HCT116 (cell line): Measurements from ENCODE around the gene STAT4. TPM values are rescaled to one million over a fixed set of nuclear protein-coding genes. Genes with fewer than 3 reads are reported as not detected.

ENCODE experiments used
- ATAC-seq: fragments of 200-7000 bp; cut with Tn5 transposase; 2 replicates; pipeline ENCODE4 v1.9.1; 2020; ENCODE audit warnings: mild to moderate bottlenecking, moderate library complexity
- BruUV-seq: library from RNA; stranded (reverse); fragments of 400-500 nt; replicated peaks from 2 replicates; lab custom pipeline; 2021; lab: Mats Ljungman, UMichigan
- CTCF ChIA-PET: fragments of 300-600 bp; sonication (Branson Sonifier 250); formaldehyde crosslinking; loops from one replicate; lab custom pipeline; 2021; ENCODE audit warnings: antibody characterized with exemption; lab: Charles Lee
- POLR2A ChIA-PET: fragments of 300-600, 350-600 bp; sonication (Branson Sonifier 250); formaldehyde crosslinking; loops from one replicate; lab custom pipeline; 2021; ENCODE audit warnings: antibody characterized with exemption; lab: Charles Lee
- RAD21 ChIA-PET, 2 experiments: fragments of 300-600 bp; sonication (Branson Sonifier 250); formaldehyde crosslinking; loops; one replicate each; lab custom pipeline; 2023; ENCODE audit warnings: low total read pairs in 2 of 2; ENCODE audit not compliant: uncharacterized antibody in 2 of 2, unreplicated experiment in 2 of 2, low non-redundant PET in 1 of 2; lab: Charles Lee
- DNase-seq: peaks from one replicate; pipeline ENCODE4 v3.0.0-alpha.2; 2010; ENCODE audit warnings: low read depth, low spot score
- H2AFZ ChIP-seq: fragments of 200-600 bp; shearing (Covaris generic), sonication (generic); 2 replicates; pipeline ENCODE4 v1.6.1; 2017; ENCODE audit warnings: low read depth, mixed run types, mixed read lengths, antibody characterized with exemption, low read length; ENCODE audit not compliant: poor library complexity, severe bottlenecking
- H3K27ac ChIP-seq: 2 replicates; pipeline ENCODE4 v1.5.1; 2012; ENCODE audit warnings: low read depth, low read length
- H3K27me3 ChIP-seq: fragments of 200-600 bp; sonication (generic); 2 replicates; pipeline ENCODE4 v1.6.1; 2016; ENCODE audit warnings: mixed run types, low read length, mixed read lengths; ENCODE audit not compliant: insufficient read depth
- H3K36me3 ChIP-seq, 2 experiments: fragments of 200-500 bp in 1 of 2; fragments of 200-600 bp in 1 of 2; sonication (Bioruptor generic) in 1 of 2; sonication (generic) in 1 of 2; 2 replicates each; pipeline versions ENCODE4 v1.5.1 to v1.6.1; 2014 to 2016; ENCODE audit warnings: low read length in 2 of 2, inconsistent platforms in 1 of 2, mixed read lengths in 1 of 2, mixed run types in 1 of 2; ENCODE audit not compliant: insufficient read depth in 2 of 2, control insufficient read depth in 1 of 2
- H3K4me1 ChIP-seq, 2 experiments: fragments of 200-600 bp in 1 of 2; sonication (generic) in 1 of 2; 2 replicates each; pipeline versions ENCODE4 v1.5.1 to v1.6.1; 2012 to 2017; ENCODE audit warnings: low read length in 2 of 2, inconsistent platforms in 1 of 2, mild to moderate bottlenecking in 1 of 2, mixed read lengths in 1 of 2, mixed run types in 1 of 2, moderate library complexity in 1 of 2; ENCODE audit not compliant: insufficient read depth in 2 of 2, control insufficient read depth in 1 of 2
- H3K4me2 ChIP-seq: fragments of 200-600 bp; sonication (generic); 2 replicates; pipeline ENCODE4 v1.6.1; 2017; ENCODE audit warnings: mixed run types, low read length, mixed read lengths
- H3K4me3 ChIP-seq, 2 experiments: fragments of 200-600 bp in 1 of 2; sonication (generic) in 1 of 2; replicated peaks in 1 of 2; 2 replicates each; pipeline ENCODE4 v1.5.1; 2011 to 2016; ENCODE audit warnings: low read length in 2 of 2, control low read depth in 1 of 2, low read depth in 1 of 2, mild to moderate bottlenecking in 1 of 2, mixed read lengths in 1 of 2, mixed run types in 1 of 2
- H3K79me2 ChIP-seq: fragments of 200-600 bp; sonication (generic); 2 replicates; pipeline ENCODE4 v1.6.1; 2017; ENCODE audit warnings: mild to moderate bottlenecking, mixed run types, low read length, moderate library complexity, mixed read lengths; ENCODE audit not compliant: insufficient read depth
- H3K9ac ChIP-seq: fragments of 200-600 bp; sonication (generic); 2 replicates; pipeline ENCODE4 v1.6.1; 2016; ENCODE audit warnings: low read length, mixed read lengths
- H3K9me2 ChIP-seq: fragments of 200-600 bp; sonication (generic), shearing (Covaris generic); 2 replicates; pipeline ENCODE4 v1.6.1; 2017; ENCODE audit warnings: mixed run types, mild to moderate bottlenecking, moderate library complexity; ENCODE audit not compliant: insufficient read depth
- H3K9me3 ChIP-seq, 2 experiments: fragments of 200-500 bp in 1 of 2; fragments of 200-600 bp in 1 of 2; sonication (Bioruptor generic) in 1 of 2; sonication (generic) in 1 of 2; 2 replicates each; pipeline ENCODE4 v1.6.1; 2014 to 2017; ENCODE audit warnings: low read length in 2 of 2, mixed read lengths in 2 of 2, inconsistent platforms in 1 of 2, low read depth in 1 of 2, mild to moderate bottlenecking in 1 of 2, mixed run types in 1 of 2, moderate library complexity in 1 of 2; ENCODE audit not compliant: control insufficient read depth in 1 of 2, insufficient read depth in 1 of 2
- H4K20me1 ChIP-seq: fragments of 200-600 bp; sonication (generic), shearing (Covaris generic); 2 replicates; pipeline ENCODE4 v1.6.1; 2017; ENCODE audit warnings: mixed run types, mild to moderate bottlenecking, moderate library complexity; ENCODE audit not compliant: insufficient read depth
- CBX3 ChIP-seq: IDR thresholded peaks from 2 replicates; pipeline ENCODE4 v1.6.1; 2012; ENCODE audit warnings: low read depth
- CEBPB ChIP-seq: IDR thresholded peaks from 2 replicates; pipeline ENCODE4 v1.6.1; 2012; ENCODE audit warnings: low read depth
- EGR1 ChIP-seq: IDR thresholded peaks from 2 replicates; pipeline ENCODE4 v1.6.1; 2012; ENCODE audit warnings: low read depth
- EZH2 ChIP-seq: fragments of 200-600 bp; sonication (generic); IDR thresholded peaks from 2 replicates; pipeline ENCODE4 v1.6.1; 2017; ENCODE audit warnings: antibody characterized with exemption, mixed run types
- EZH2phosphoT487 ChIP-seq: fragments of 200-600 bp; IDR thresholded peaks from 2 replicates; pipeline ENCODE4 v1.6.1; 2018; ENCODE audit warnings: antibody characterized with exemption, borderline replicate concordance
- FOSL1 ChIP-seq: IDR thresholded peaks from 2 replicates; pipeline ENCODE4 v1.6.1; 2012; ENCODE audit warnings: low read depth
- JUND ChIP-seq: IDR thresholded peaks from 2 replicates; pipeline ENCODE4 v1.6.1; 2012
- POLR2A ChIP-seq: IDR thresholded peaks from 2 replicates; pipeline ENCODE4 v1.7.0; 2011; ENCODE audit warnings: borderline replicate concordance; ENCODE audit not compliant: insufficient read depth, insufficient read length; ENCODE audit errors: extremely low read depth
- SIN3A ChIP-seq: IDR thresholded peaks from 2 replicates; pipeline ENCODE4 v1.6.1; 2012; ENCODE audit warnings: low read depth
- SP1 ChIP-seq: IDR thresholded peaks from 2 replicates; pipeline ENCODE4 v1.6.1; 2012; ENCODE audit warnings: low read depth
- SRF ChIP-seq: IDR thresholded peaks from 2 replicates; pipeline ENCODE4 v1.6.1; 2012; ENCODE audit warnings: low read depth
- TCF7L2 ChIP-seq: IDR thresholded peaks from 2 replicates; pipeline ENCODE4 v1.7.0; 2011; ENCODE audit warnings: borderline replicate concordance, inconsistent platforms; ENCODE audit not compliant: insufficient read depth, insufficient read length; ENCODE audit errors: extremely low read depth
- YY1 ChIP-seq: IDR thresholded peaks from 2 replicates; pipeline ENCODE4 v1.6.1; 2011; ENCODE audit warnings: low read length, low read depth, moderate library complexity, mild to moderate bottlenecking; ENCODE audit not compliant: insufficient replicate concordance; ENCODE audit errors: extremely low read depth
- ZFX ChIP-seq: fragments of 450-650 bp; IDR thresholded peaks from 2 replicates; pipeline ENCODE4 v1.6.1; 2017
- ZNF274 ChIP-seq: fragments of 200-500 bp; sonication (Bioruptor generic); IDR thresholded peaks from 2 replicates; pipeline ENCODE4 v1.6.1; 2014; ENCODE audit warnings: mild to moderate bottlenecking, low read depth, low read length, inconsistent platforms
- intact Hi-C: fragments of 100-400 bp; cut with micrococcal nuclease; formaldehyde crosslinking; loops from 2 replicates; pipeline ENCODE4 v1.10.0; 2022
- total RNA-seq: library from RNA; stranded (reverse); gene quantifications from one replicate; pipeline ENCODE4 v1.2.1, GENCODE V29; 2021; ENCODE audit not compliant: unreplicated experiment
- TF ChIP-seq, protein P1 (sequence below): IDR thresholded peaks from 2 replicates; pipeline ENCODE4 v1.6.1; 2012
- TF ChIP-seq, protein P2 (sequence below): IDR thresholded peaks from 2 replicates; pipeline ENCODE4 v1.6.1; 2012
- TF ChIP-seq, protein P3 (sequence below), 3 experiments: fragments of 200-600 bp in 1 of 3; sonication (generic) in 1 of 3; IDR thresholded peaks in 2 of 3; conservative IDR thresholded peaks in 1 of 3; 2 replicates each; pipeline ENCODE4 v1.5.1; 2012 to 2017; ENCODE audit warnings: low read depth in 2 of 3, low read length in 2 of 3, antibody characterized with exemption in 1 of 3, borderline replicate concordance in 1 of 3, control low read depth in 1 of 3, mild to moderate bottlenecking in 1 of 3, mixed read lengths in 1 of 3, mixed run types in 1 of 3, moderate library complexity in 1 of 3; ENCODE audit not compliant: insufficient read depth in 1 of 3

The STAT4 gene
- total RNA-seq, 1 experiment from 2014 or later = 2.0 TPM

DNA sequence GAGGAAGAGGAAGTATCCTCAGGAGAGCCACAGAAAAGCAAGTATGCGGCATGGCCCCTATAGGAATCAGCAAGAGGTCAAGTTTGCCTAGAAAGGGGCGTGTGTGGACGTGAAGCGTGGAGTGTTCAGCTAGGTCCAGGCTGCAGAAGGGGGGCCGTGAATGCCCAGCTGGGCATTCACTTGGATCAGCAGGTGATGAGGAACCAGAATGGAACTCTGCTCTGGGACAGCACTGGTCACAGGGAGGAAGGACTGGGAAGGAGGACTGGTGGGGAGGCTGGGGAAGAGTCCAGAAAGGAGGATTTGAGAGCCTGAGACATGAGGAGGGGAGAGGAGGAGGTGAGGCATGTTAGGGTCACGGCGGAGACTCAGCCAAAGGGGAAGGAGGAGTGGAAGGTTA is 156.6 kb downstream of the STAT4 start:
- RAD21 ChIA-PET = no interaction called here
- H3K9me3 ChIP-seq = no peaks in the 10 kb centered on the region
- TF ChIP-seq CEBPB (no peak), EZH2phosphoT487 (no peak), CBX3 (no peak), ZFX (no peak), ZNF274 (no peak), POLR2A (no peak), YY1 (no peak), EGR1 (no peak), SRF (no peak), FOSL1 (no peak), EZH2 (no peak), SIN3A (no peak), TCF7L2 (no peak), JUND (no peak), SP1 (no peak)
- TF ChIP-seq, protein P1, sequence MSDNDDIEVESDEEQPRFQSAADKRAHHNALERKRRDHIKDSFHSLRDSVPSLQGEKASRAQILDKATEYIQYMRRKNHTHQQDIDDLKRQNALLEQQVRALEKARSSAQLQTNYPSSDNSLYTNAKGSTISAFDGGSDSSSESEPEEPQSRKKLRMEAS = no peak
- TF ChIP-seq, protein P2, sequence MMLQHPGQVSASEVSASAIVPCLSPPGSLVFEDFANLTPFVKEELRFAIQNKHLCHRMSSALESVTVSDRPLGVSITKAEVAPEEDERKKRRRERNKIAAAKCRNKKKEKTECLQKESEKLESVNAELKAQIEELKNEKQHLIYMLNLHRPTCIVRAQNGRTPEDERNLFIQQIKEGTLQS = no peak
- TF ChIP-seq, protein P3, sequence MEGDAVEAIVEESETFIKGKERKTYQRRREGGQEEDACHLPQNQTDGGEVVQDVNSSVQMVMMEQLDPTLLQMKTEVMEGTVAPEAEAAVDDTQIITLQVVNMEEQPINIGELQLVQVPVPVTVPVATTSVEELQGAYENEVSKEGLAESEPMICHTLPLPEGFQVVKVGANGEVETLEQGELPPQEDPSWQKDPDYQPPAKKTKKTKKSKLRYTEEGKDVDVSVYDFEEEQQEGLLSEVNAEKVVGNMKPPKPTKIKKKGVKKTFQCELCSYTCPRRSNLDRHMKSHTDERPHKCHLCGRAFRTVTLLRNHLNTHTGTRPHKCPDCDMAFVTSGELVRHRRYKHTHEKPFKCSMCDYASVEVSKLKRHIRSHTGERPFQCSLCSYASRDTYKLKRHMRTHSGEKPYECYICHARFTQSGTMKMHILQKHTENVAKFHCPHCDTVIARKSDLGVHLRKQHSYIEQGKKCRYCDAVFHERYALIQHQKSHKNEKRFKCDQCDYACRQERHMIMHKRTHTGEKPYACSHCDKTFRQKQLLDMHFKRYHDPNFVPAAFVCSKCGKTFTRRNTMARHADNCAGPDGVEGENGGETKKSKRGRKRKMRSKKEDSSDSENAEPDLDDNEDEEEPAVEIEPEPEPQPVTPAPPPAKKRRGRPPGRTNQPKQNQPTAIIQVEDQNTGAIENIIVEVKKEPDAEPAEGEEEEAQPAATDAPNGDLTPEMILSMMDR (IDR thresholded peaks at IDR 0.05 in 2 of 3, conservative IDR thresholded peaks at IDR 0.05 in 1 of 3; ENCODE audit: borderline replicate concordance in 1 of 3, insufficient read depth in 1 of 3, low read depth in 2 of 3, low read length in 2 of 3) = no peak
- H3K27ac ChIP-seq = no peak overlapping the region
- ATAC-seq = no peak
- H2AFZ ChIP-seq = no peak overlapping the region
- no peaks in the 10 kb centered on the region for H3K79me2 ChIP-seq
- no peak for DNase-seq
- POLR2A ChIA-PET = no interaction called here
- no peaks in the 10 kb centered on the region for H3K9me2 ChIP-seq
- no peak overlapping the region for H3K9ac ChIP-seq
- no TSS peak for BruUV-seq
- no peak overlapping the region for H3K4me3 ChIP-seq
- H3K27me3 ChIP-seq = no peaks in the 10 kb centered on the region
- intact Hi-C loops = no loop called here
- H4K20me1 ChIP-seq = no peaks in the 10 kb centered on the region
- H3K36me3 ChIP-seq = peaks cover 56 to 64% of the 10 kb centered on the region in 2 experiments
- CTCF ChIA-PET = no interaction called here
- no peaks in the 10 kb centered on the region for H3K4me1 ChIP-seq
- H3K4me2 ChIP-seq = no peak overlapping the region
